Left lung (tissue), 10 donors: ENCODE results near the gene SPINK2. TPM values are rescaled to one million over a fixed set of nuclear protein-coding genes. Genes with fewer than 3 reads are reported as not detected.

ENCODE experiments used
- ATAC-seq: fragments of 200-7000 bp; cut with Tn5 transposase; one replicate; pipeline ENCODE4 v1.9.1; 2020; ENCODE audit warnings: moderate library complexity
- DNase-seq, 4 donors: peaks; one replicate each; pipeline ENCODE4 v3.0.0-alpha.2; 2013 to 2020
- H3K27ac ChIP-seq, 2 donors: fragments of 200-600 bp; sonication (generic) in 1 of 2; one replicate each; pipeline versions ENCODE4 v1.5.0 to v1.8.0; 2020 to 2021
- H3K27me3 ChIP-seq, 2 donors: fragments of 200-600 bp; sonication (generic) in 1 of 2; one replicate each; pipeline versions ENCODE4 v1.5.0 to v1.8.0; 2020 to 2021
- H3K36me3 ChIP-seq, 2 donors: fragments of 200-600 bp; sonication (generic) in 1 of 2; one replicate each; pipeline versions ENCODE4 v1.5.0 to v1.8.0; 2020 to 2021
- H3K4me1 ChIP-seq, 2 donors: fragments of 200-600 bp; one replicate each; pipeline ENCODE4 v1.8.0; 2021
- H3K4me3 ChIP-seq, 2 donors: fragments of 200-600 bp; sonication (generic) in 1 of 2; one replicate each; pipeline versions ENCODE4 v1.5.0 to v1.8.0; 2020 to 2021; ENCODE audit warnings: mild to moderate bottlenecking in 1 of 2
- H3K9me3 ChIP-seq, 2 donors: fragments of 200-600 bp; sonication (generic) in 1 of 2; one replicate each; pipeline versions ENCODE4 v1.5.0 to v1.8.0; 2020 to 2021
- intact Hi-C, 2 donors: fragments of 100-400 bp; cut with DNase I; formaldehyde crosslinking; loops; one replicate each; pipeline versions ENCODE4 v1.11.2 to v1.14.2; 2022
- polyA plus RNA-seq, 6 donors: library from polyadenylated mRNA; unstranded; fragments of 120-200 nt; gene quantifications; one replicate each; pipeline ENCODE4 v1.2.1, GENCODE V29; 2013; ENCODE audit not compliant: insufficient read length in 6 of 6
- total RNA-seq, 2 donors: library from RNA; stranded (reverse); fragmentation: NEBNext Ultra II Directional; extraction: Animal tissue kit (Norgen Biotek cat#: 25700); gene quantifications; one replicate each; pipeline ENCODE4 v1.2.1, GENCODE V29; 2021
- TF ChIP-seq, protein P1 (sequence below), 2 donors: fragments of 200-600 bp; sonication (generic) in 1 of 2; IDR thresholded peaks; one replicate each; pipeline versions ENCODE4 v1.5.0 to v1.8.0; 2021; ENCODE audit warnings: antibody characterized with exemption in 2 of 2
- donor health status: DM: no; HTN: yes; CAD: no.
- donor health status: DM: no; HTN: no; CAD: no.

SPINK2 gene
- total and polyA plus RNA-seq, 8 donors: 0.37 to 0.81 (median 0.44) TPM; not detected in 3

DNA sequence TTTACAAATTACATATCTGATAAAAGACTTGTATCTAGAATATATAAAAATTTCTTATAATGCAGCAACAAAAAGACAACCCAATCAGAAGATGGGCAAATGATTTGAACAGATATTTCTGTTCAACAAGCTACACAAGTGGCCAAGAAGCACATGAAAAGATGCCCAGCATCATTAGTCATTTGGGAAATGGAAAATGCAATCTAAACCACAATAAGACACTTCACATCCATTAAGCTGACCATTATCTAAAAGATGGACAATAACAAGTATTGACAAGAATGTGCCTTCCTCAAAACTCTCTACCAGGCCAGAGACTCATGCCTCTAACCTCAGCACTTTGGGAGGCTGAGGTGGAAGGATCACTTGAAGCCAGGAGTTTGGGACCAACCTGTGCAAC is 53.9 kb downstream of the SPINK2 start:
- H3K27ac ChIP-seq: no peak overlapping the region
- H3K36me3 ChIP-seq: no peaks in the 10 kb centered on the region
- H3K9me3 ChIP-seq: no peaks in the 10 kb centered on the region
- TF ChIP-seq, protein P1, sequence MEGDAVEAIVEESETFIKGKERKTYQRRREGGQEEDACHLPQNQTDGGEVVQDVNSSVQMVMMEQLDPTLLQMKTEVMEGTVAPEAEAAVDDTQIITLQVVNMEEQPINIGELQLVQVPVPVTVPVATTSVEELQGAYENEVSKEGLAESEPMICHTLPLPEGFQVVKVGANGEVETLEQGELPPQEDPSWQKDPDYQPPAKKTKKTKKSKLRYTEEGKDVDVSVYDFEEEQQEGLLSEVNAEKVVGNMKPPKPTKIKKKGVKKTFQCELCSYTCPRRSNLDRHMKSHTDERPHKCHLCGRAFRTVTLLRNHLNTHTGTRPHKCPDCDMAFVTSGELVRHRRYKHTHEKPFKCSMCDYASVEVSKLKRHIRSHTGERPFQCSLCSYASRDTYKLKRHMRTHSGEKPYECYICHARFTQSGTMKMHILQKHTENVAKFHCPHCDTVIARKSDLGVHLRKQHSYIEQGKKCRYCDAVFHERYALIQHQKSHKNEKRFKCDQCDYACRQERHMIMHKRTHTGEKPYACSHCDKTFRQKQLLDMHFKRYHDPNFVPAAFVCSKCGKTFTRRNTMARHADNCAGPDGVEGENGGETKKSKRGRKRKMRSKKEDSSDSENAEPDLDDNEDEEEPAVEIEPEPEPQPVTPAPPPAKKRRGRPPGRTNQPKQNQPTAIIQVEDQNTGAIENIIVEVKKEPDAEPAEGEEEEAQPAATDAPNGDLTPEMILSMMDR (IDR thresholded peaks at IDR 0.05): no peak
- ATAC-seq (no peak), DNase-seq (no peak)
- H3K27me3 ChIP-seq: no peaks in the 10 kb centered on the region
- H3K4me1 ChIP-seq: peaks cover 0 to 16% of the 10 kb centered on the region in 2 donors
- no peak overlapping the region for H3K4me3 ChIP-seq
- intact Hi-C loops: no loop called here

DNA sequence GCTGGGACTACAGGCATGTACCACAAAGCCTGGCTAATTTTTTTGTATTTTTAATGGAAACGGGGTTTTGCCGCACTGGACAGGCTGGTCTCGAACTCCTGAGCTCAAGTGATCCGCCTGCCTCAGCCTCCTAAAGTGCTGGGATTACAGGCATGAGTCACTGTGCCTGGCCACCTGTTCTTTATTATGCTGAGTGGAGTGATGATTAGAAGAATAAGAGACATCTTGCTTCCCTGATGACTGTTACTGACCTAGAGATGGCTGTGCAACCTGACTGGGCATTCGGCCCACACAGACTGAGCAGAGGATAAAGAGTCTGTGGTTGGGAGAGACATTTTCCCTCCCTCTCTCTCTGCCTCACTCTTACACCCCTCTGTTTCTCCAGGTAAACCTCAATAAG is 56.7 kb downstream of the SPINK2 start:
- no peak for DNase-seq
- Histone ChIP-seq H3K27ac (no peak overlapping the region), H3K9me3 (no peaks in the 10 kb centered on the region), H3K4me3 (no peak overlapping the region), H3K4me1 (peaks cover 0 to 16% of the 10 kb centered on the region in 2 donors), H3K27me3 (no peaks in the 10 kb centered on the region), H3K36me3 (no peaks in the 10 kb centered on the region)
- intact Hi-C loops: no loop called here
- no peak for ATAC-seq
- TF ChIP-seq, protein P1 (IDR thresholded peaks at IDR 0.05): no peak

DNA sequence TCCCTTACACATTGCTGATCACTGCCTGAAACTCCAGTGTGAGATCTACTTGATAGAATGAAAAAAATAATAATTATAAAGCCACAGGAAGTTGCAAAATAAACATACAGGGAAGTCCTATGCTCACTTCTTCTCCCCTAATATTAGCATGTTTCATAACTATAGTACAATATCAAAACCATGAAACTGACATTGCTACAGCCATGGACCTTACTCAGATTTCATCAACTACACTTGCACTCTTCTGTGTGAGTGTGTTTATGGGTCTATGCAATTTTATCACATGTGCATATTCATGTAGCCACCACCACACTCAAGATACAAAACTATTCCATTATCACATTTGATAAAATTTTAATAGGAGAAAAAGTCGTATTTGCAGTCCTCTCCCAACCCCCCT is 57.3 kb downstream of the SPINK2 start:
- Histone ChIP-seq H3K36me3 (no peaks in the 10 kb centered on the region), H3K4me1 (peaks cover 0 to 18% of the 10 kb centered on the region in 2 donors), H3K4me3 (no peak overlapping the region), H3K27ac (no peak overlapping the region), H3K9me3 (no peaks in the 10 kb centered on the region), H3K27me3 (no peaks in the 10 kb centered on the region)
- TF ChIP-seq, protein P1 (IDR thresholded peaks at IDR 0.05): no peak
- intact Hi-C loops: no loop called here
- DNase-seq: no peak
- no peak for ATAC-seq

DNA sequence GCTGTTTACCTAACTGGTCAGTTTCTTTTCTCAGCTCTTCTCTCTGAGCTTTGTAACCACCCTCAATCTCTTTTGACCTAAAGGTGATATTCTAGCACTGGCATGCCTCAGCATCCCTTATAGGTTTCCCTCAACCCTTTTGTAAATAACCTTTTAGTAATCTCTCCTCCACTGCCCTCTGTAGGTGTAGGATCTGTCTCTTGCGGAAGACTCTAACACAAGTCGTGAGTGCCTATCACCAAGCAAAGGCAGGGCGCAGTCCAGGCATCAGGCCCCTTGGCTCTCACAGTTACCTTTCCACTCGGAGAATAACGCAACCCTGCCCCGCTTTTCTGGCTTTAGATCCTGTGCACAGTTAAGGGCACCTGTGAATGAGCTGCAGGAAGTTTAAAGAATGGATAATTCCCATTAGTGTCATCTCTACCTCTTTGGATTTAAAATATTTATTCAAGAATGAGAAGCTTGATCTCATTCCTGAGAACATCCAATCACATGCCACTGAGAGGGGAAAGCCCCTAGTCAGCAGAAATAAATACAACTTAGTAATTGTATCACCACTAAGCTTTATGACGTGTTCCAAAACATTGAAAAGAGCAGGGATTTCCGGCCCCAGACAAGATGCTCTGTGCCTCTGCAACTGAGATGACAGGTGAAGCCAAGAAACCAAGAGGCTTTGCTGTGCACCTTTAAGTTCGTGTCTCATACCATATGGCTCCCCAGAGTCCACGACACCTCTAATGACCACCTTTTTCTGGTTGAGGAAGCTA is 58.8 kb downstream of the SPINK2 start:
- intact Hi-C loops: no loop called here
- Histone ChIP-seq H3K9me3 (no peaks in the 10 kb centered on the region), H3K4me1 (peaks cover 2 to 28% of the 10 kb centered on the region in 2 donors), H3K27me3 (no peaks in the 10 kb centered on the region), H3K27ac (no peak overlapping the region), H3K4me3 (no peak overlapping the region), H3K36me3 (no peaks in the 10 kb centered on the region)
- no peak for DNase-seq
- TF ChIP-seq, protein P1 (IDR thresholded peaks at IDR 0.05): no peak
- no peak for ATAC-seq

DNA sequence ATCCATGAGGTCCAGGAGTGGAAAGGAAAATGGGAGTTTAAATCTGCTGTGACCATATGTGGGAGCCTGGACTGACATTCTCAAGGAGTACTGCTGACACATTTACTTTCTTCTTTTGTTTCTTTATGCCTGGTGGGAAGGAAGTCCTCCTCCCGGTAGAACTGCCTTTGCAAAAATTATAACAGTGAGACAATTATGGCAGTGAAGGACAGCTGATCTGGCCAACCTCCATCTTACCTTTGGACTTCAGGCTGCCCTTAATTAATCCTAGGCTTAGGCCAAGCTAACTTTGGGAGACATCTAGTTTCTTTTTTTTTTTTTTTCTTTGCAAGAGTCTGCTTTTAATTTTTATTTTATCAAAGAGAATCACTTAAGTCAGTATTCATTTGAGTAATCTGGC is 61.3 kb downstream of the SPINK2 start:
- H3K9me3 ChIP-seq: no peaks in the 10 kb centered on the region
- no peak overlapping the region for H3K27ac ChIP-seq
- peaks cover 6 to 37% of the 10 kb centered on the region in 2 donors for H3K4me1 ChIP-seq
- TF ChIP-seq, protein P1 (IDR thresholded peaks at IDR 0.05): no peak
- H3K4me3 ChIP-seq: no peak overlapping the region
- ATAC-seq (no peak), DNase-seq (no peak)
- intact Hi-C loops: no loop called here
- no peaks in the 10 kb centered on the region for H3K27me3 ChIP-seq
- H3K36me3 ChIP-seq: no peaks in the 10 kb centered on the region

Other genes with a start within 250 kb of the SPINK2 start
- 100 to 1,000 TPM; 291 to 729 TPM for gene HOPX, start 140.4 kb downstream of the SPINK2 start, total RNA-seq
- gene HOPX, start 140.4 kb downstream of the SPINK2 start, polyA plus RNA-seq: 10 to 100 TPM; 28.2 to 38.2 (median 34.1) TPM
- 10 to 100 TPM; 32.9 to 38.7 TPM for gene REST, start 86.2 kb upstream of the SPINK2 start, total RNA-seq
- 10 to 100 TPM; 38.1 to 49.5 (median 43.4) TPM for gene REST, start 86.2 kb upstream of the SPINK2 start, polyA plus RNA-seq
- 10 to 100 TPM; 11.3 to 13.3 TPM for gene NOA1, start 155.9 kb upstream of the SPINK2 start, total RNA-seq
- 10 to 100 TPM; 22.6 to 23.7 (median 23.3) TPM for gene NOA1, start 155.9 kb upstream of the SPINK2 start, polyA plus RNA-seq
- 10 to 100 TPM; 62.1 to 77.8 TPM for gene POLR2B, start 157.2 kb upstream of the SPINK2 start, total RNA-seq
- gene POLR2B, start 157.2 kb upstream of the SPINK2 start, polyA plus RNA-seq: 100 to 1,000 TPM; 108 to 126 (median 116) TPM